Keratinocyte (primary cell): ENCODE data around the gene TMEM245. TPM values are rescaled to one million over a fixed set of nuclear protein-coding genes. Genes with fewer than 3 reads are reported as not detected.

Experiments used
- DNase-seq: peaks from one replicate; pipeline ENCODE4 v3.0.0-alpha.2; 2011; ENCODE audit warnings: low read depth, missing footprints, low spot score
- FAIRE-seq: peaks from 2 replicates; lab custom pipeline; 2011; peaks lifted over from hg19 to GRCh38; lab: Jason Lieb, UNC
- H2AFZ ChIP-seq: 2 replicates; pipeline ENCODE4 v1.6.0; 2012; ENCODE audit warnings: low read length, control low read depth, inconsistent platforms; ENCODE audit not compliant: control insufficient read depth
- H3K27ac ChIP-seq: 2 replicates; pipeline ENCODE4 v1.5.1; 2011; ENCODE audit warnings: low read length; ENCODE audit not compliant: control insufficient read depth, insufficient read depth
- H3K27me3 ChIP-seq: 3 replicates; pipeline ENCODE4 v1.6.0; 2011; ENCODE audit warnings: low read length; ENCODE audit not compliant: control insufficient read depth, insufficient read depth; ENCODE audit errors: extremely low read depth
- H3K36me3 ChIP-seq, 2 experiments: 2 replicates in 1 of 2; 3 replicates in 1 of 2; pipeline ENCODE4 v1.5.1; 2011; ENCODE audit warnings: low read length in 2 of 2, mild to moderate bottlenecking in 1 of 2; ENCODE audit not compliant: control insufficient read depth in 2 of 2, insufficient read depth in 2 of 2; ENCODE audit errors: extremely low read depth in 1 of 2
- H3K4me1 ChIP-seq: 3 replicates; pipeline ENCODE4 v1.5.1; 2011; ENCODE audit warnings: low read length; ENCODE audit not compliant: control insufficient read depth, insufficient read depth; ENCODE audit errors: extremely low read depth
- H3K4me2 ChIP-seq: 3 replicates; pipeline ENCODE4 v1.6.0; 2011; ENCODE audit warnings: low read depth, low read length; ENCODE audit not compliant: control insufficient read depth, insufficient read depth; ENCODE audit errors: extremely low read depth
- H3K4me3 ChIP-seq, 3 experiments: fragments of 200-600 bp in 1 of 3; sonication (generic) in 1 of 3; 2 replicates in 2 of 3; 3 replicates in 1 of 3; pipeline ENCODE4 v1.5.1; 2011 to 2016; ENCODE audit warnings: low read length in 3 of 3, mild to moderate bottlenecking in 3 of 3, control low read depth in 2 of 3, inconsistent platforms in 1 of 3, low read depth in 1 of 3, mixed read lengths in 1 of 3, mixed run types in 1 of 3, moderate library complexity in 1 of 3; ENCODE audit not compliant: control insufficient read depth in 2 of 3, insufficient read depth in 2 of 3; ENCODE audit errors: extremely low read depth in 1 of 3
- H3K79me2 ChIP-seq: 2 replicates; pipeline ENCODE4 v1.6.0; 2012; ENCODE audit warnings: low read length; ENCODE audit not compliant: control insufficient read depth, insufficient read depth
- H3K9ac ChIP-seq: 3 replicates; pipeline ENCODE4 v1.6.0; 2011; ENCODE audit warnings: low read length; ENCODE audit not compliant: control insufficient read depth, insufficient read depth; ENCODE audit errors: extremely low read depth
- H3K9me1 ChIP-seq: 3 replicates; pipeline ENCODE4 v1.6.0; 2011; ENCODE audit warnings: low read length; ENCODE audit not compliant: control insufficient read depth, insufficient read depth; ENCODE audit errors: extremely low read depth
- H3K9me3 ChIP-seq: 2 replicates; pipeline ENCODE4 v1.5.1; 2012; ENCODE audit warnings: low read depth, low read length; ENCODE audit not compliant: control insufficient read depth
- H4K20me1 ChIP-seq: 3 replicates; pipeline ENCODE4 v1.6.0; 2011; ENCODE audit warnings: low read length; ENCODE audit not compliant: control insufficient read depth, insufficient read depth; ENCODE audit errors: extremely low read depth
- EZH2 ChIP-seq: IDR thresholded peaks from one replicate; pipeline ENCODE4 v1.6.1; 2012; ENCODE audit warnings: inconsistent platforms, mild to moderate bottlenecking, low read length, moderate library complexity
- dilution Hi-C: fragments of 300-500 bp; cut with MboI; formaldehyde crosslinking; loops from one replicate; pipeline ENCODE4 v1.7.0; 2020; ENCODE audit warnings: low sequenced_read_pairs; ENCODE audit not compliant: extremely low pct_ligation_motif_present
- polyA plus RNA-seq, 5 experiments: library from polyadenylated mRNA; depleted of rRNA in 3 of 5; stranded (reverse) in 3 of 5; stranded (forward) in 1 of 5; unstranded in 1 of 5; fragments of >200 nt; gene quantifications; 1 replicate in 1 of 5; 2 replicates in 3 of 5; 3 replicates in 1 of 5; pipeline versions ENCODE4 v1.2.1 to v1.2.3, GENCODE V29; 2011 to 2012; ENCODE audit warnings: missing spikeins in 2 of 5, low read depth in 1 of 5, low replicate concordance in 1 of 5
- TF ChIP-seq, protein P1 (sequence below), 3 experiments: IDR thresholded peaks in 1 of 3; conservative IDR thresholded peaks in 1 of 3; optimal IDR thresholded peaks in 1 of 3; 2 replicates in 2 of 3; 3 replicates in 1 of 3; pipeline versions ENCODE3 to v1.5.1; 2011; ENCODE audit warnings: low read length in 3 of 3, mild to moderate bottlenecking in 3 of 3, moderate library complexity in 2 of 3, control low read depth in 1 of 3, inconsistent platforms in 1 of 3; ENCODE audit not compliant: insufficient read depth in 2 of 3; ENCODE audit errors: extremely low read depth in 1 of 3

Gene TMEM245
- polyA plus RNA-seq, 1 donor (not counting 4 experiments of a cell fraction or from before 2014, with no cell fraction given), result 40.0 TPM

DNA sequence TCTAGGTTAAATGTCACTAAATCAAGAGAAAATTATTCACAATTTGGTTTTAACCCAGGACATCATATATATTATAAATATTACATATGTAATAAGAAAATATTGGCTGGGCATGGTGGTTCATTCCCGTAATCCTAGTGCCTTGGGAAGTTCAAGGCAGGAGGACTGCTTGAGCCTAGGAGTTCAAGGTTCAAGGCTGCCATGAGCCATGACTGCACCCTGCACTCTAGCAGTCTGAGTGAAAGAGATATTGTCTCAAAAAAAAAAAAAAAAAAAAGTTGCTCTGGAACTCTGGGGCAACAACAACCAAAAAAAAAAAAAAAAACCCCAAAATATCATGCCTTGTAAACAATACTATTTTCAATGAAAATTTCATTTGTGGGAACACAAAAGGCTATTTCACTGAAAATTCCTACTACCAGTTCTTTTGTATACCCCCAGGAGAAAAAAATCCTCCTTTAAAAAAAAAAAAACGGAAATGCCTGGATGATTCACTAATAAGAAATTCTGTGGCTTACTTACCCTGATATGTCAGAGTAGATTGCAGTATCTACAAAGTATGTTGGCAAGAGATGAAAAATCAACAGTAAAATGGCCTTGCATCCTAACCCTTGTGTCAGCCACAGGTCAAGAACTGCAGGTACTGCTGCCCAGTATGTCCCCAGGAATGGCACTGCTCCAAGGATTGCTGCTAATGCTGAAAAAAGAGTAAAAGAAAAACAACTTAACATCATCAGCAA, 83.9 kb downstream of the TMEM245 start:
- Histone ChIP-seq H3K27me3 (no peaks in the 10 kb centered on the region), H3K4me1 (peaks cover 30% of the 10 kb centered on the region), H3K4me2 (peak overlapping the region; percentile 39), H3K36me3 (peaks cover 6 to 18% of the 10 kb centered on the region in 2 experiments), H3K9me3 (no peaks in the 10 kb centered on the region), H3K9ac (no peak overlapping the region), H3K27ac (peak overlapping the region; percentile 48), H2AFZ (no peak overlapping the region), H3K9me1 (no peaks in the 10 kb centered on the region), H3K79me2 (no peaks in the 10 kb centered on the region), H3K4me3 (no peak overlapping the region), H4K20me1 (no peaks in the 10 kb centered on the region)
- dilution Hi-C loops, result no loop called here
- TF ChIP-seq, protein P1, sequence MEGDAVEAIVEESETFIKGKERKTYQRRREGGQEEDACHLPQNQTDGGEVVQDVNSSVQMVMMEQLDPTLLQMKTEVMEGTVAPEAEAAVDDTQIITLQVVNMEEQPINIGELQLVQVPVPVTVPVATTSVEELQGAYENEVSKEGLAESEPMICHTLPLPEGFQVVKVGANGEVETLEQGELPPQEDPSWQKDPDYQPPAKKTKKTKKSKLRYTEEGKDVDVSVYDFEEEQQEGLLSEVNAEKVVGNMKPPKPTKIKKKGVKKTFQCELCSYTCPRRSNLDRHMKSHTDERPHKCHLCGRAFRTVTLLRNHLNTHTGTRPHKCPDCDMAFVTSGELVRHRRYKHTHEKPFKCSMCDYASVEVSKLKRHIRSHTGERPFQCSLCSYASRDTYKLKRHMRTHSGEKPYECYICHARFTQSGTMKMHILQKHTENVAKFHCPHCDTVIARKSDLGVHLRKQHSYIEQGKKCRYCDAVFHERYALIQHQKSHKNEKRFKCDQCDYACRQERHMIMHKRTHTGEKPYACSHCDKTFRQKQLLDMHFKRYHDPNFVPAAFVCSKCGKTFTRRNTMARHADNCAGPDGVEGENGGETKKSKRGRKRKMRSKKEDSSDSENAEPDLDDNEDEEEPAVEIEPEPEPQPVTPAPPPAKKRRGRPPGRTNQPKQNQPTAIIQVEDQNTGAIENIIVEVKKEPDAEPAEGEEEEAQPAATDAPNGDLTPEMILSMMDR (optimal IDR thresholded peaks at IDR 0.05 in 1 of 3, IDR thresholded peaks at IDR 0.05 in 1 of 3, conservative IDR thresholded peaks at IDR 0.05 in 1 of 3; ENCODE audit: extremely low read depth in 1 of 3, insufficient read depth in 2 of 3, low read length in 3 of 3), result no peak
- TF ChIP-seq EZH2, result no peak
- peak; percentile 23 for FAIRE-seq
- no peak for DNase-seq

DNA sequence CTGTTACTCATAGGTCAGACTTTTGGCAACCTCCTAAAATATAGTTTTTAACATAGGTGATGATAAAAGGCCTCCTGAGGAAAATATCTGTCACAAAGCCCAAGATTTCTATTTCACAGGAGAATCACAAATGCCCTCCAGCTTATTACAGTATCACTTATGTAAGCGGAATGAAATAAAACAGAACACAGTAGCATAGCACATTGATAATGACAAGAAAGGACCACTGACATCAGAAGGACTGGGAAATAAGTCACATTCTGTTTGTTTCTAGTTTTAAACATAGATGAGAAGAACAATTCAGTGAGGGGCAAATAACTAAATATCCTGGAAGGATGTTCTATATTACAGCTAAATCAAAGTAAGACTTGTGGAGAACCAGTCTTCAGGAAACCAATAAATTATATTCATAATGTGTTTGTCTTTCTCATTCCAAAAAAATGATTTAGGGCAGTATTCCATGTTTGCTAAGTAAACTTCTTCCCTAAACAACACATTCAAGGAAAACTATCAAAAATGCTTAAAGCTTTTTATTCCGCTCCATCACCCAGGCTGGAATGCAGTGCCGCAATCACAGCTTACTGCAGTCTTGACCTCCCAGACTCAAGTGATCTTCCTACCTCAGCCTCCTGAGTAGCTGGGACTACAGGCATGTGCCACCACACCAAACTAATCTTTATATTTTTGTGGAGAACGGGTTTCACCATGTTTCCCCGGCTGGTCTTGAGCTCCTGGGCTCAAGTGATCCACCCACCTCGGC, 85.6 kb downstream of the TMEM245 start:
- Histone ChIP-seq H3K27ac (no peak overlapping the region), H3K4me3 (no peak overlapping the region), H3K79me2 (peaks cover 3% of the 10 kb centered on the region), H3K27me3 (no peaks in the 10 kb centered on the region), H4K20me1 (no peaks in the 10 kb centered on the region), H3K9me3 (no peaks in the 10 kb centered on the region), H3K9ac (no peak overlapping the region), H3K4me1 (peaks cover 30% of the 10 kb centered on the region), H3K9me1 (no peaks in the 10 kb centered on the region), H2AFZ (no peak overlapping the region), H3K36me3 (peaks cover 8 to 21% of the 10 kb centered on the region in 2 experiments), H3K4me2 (no peak overlapping the region)
- TF ChIP-seq, protein P1 (optimal IDR thresholded peaks at IDR 0.05 in 1 of 3, IDR thresholded peaks at IDR 0.05 in 1 of 3, conservative IDR thresholded peaks at IDR 0.05 in 1 of 3; ENCODE audit: extremely low read depth in 1 of 3, insufficient read depth in 2 of 3, low read length in 3 of 3), result no peak
- no peak for TF ChIP-seq EZH2
- FAIRE-seq (no peak), DNase-seq (no peak)
- dilution Hi-C loops, result no loop called here
